ENCODE data around the gene FAM136A. TPM values are rescaled to one million over a fixed set of nuclear protein-coding genes. Genes with fewer than 3 reads are reported as not detected.
A peak's percentile ranks its signal among the peaks of the same experiment; 100 is the strongest.

FAM136A gene
- total RNA-seq, 2 donors from 2014 or later: 15.0 to 20.5 TPM

- TF ChIP-seq CTCF (IDR thresholded peaks at IDR 0.05): peak; percentile 39
- no peak overlapping the region for H3K4me3 ChIP-seq
- no peaks in the 10 kb centered on the region for H3K4me1 ChIP-seq (ENCODE audit: control insufficient read depth in 1 of 2, low read depth in 2 of 2)
- H3K9me3 ChIP-seq: no peaks in the 10 kb centered on the region
- no peaks in the 10 kb centered on the region for H3K36me3 ChIP-seq
- DNase-seq (ENCODE audit: low spot score): no peak
- no peak overlapping the region for H3K27ac ChIP-seq
- H3K27me3 ChIP-seq (replicated peaks; ENCODE audit: insufficient read depth): no peaks in the 10 kb centered on the region
- ATAC-seq (ENCODE audit: insufficient number of reproducible peaks, low FRiP score, low read depth): no peak
Observed at GRCh38 chr2:70340761-70341476, 39.1 kb upstream of the FAM136A start.

GRCh38 chr2:70340075-70340474 lies 38.2 kb upstream of the FAM136A start:
- DNase-seq (ENCODE audit: low spot score): no peak
- no peaks in the 10 kb centered on the region for H3K9me3 ChIP-seq
- no peak for TF ChIP-seq CTCF (IDR thresholded peaks at IDR 0.05)

GRCh38 chr2:70336552-70336951 lies 34.7 kb upstream of the FAM136A start:
- H3K27me3 ChIP-seq (replicated peaks; ENCODE audit: insufficient read depth): no peaks in the 10 kb centered on the region
- no peak for TF ChIP-seq CTCF (IDR thresholded peaks at IDR 0.05)
- H3K36me3 ChIP-seq: no peaks in the 10 kb centered on the region
- H3K27ac ChIP-seq: no peak overlapping the region
- ATAC-seq (ENCODE audit: insufficient number of reproducible peaks, low FRiP score, low read depth): no peak
- H3K4me1 ChIP-seq (ENCODE audit: control insufficient read depth in 1 of 2, low read depth in 2 of 2): no peaks in the 10 kb centered on the region
- DNase-seq (ENCODE audit: low spot score): no peak
- no peak overlapping the region for H3K4me3 ChIP-seq
- no peaks in the 10 kb centered on the region for H3K9me3 ChIP-seq

More at GRCh38 chr2:70340075-70340474, 38.2 kb upstream of the FAM136A start:
- Histone ChIP-seq H3K36me3 (no peaks in the 10 kb centered on the region), H3K27ac (no peak overlapping the region), H3K27me3 (replicated peaks; ENCODE audit: insufficient read depth) (no peaks in the 10 kb centered on the region), H3K4me3 (no peak overlapping the region), H3K4me1 (ENCODE audit: control insufficient read depth in 1 of 2, low read depth in 2 of 2) (no peaks in the 10 kb centered on the region)
- no peak for ATAC-seq (ENCODE audit: insufficient number of reproducible peaks, low FRiP score, low read depth)

- no peaks in the 10 kb centered on the region for H3K9me3 ChIP-seq
- H3K4me1 ChIP-seq (ENCODE audit: control insufficient read depth in 1 of 2, low read depth in 2 of 2): no peaks in the 10 kb centered on the region
- no peak for DNase-seq (ENCODE audit: low spot score)
- no peaks in the 10 kb centered on the region for H3K36me3 ChIP-seq
- no peak for TF ChIP-seq CTCF (IDR thresholded peaks at IDR 0.05)
- ATAC-seq (ENCODE audit: insufficient number of reproducible peaks, low FRiP score, low read depth): no peak
- no peak overlapping the region for H3K4me3 ChIP-seq
- H3K27ac ChIP-seq: no peak overlapping the region
- H3K27me3 ChIP-seq (replicated peaks; ENCODE audit: insufficient read depth): no peaks in the 10 kb centered on the region
Observed at GRCh38 chr2:70331012-70331411, 29.1 kb upstream of the FAM136A start.

GRCh38 chr2:70330476-70330875 lies 28.6 kb upstream of the FAM136A start:
- no peak overlapping the region for H3K4me3 ChIP-seq

More at GRCh38 chr2:70330476-70330875, 28.6 kb upstream of the FAM136A start:
- no peak for TF ChIP-seq CTCF (IDR thresholded peaks at IDR 0.05)
- no peaks in the 10 kb centered on the region for H3K4me1 ChIP-seq (ENCODE audit: control insufficient read depth in 1 of 2, low read depth in 2 of 2)
- no peaks in the 10 kb centered on the region for H3K9me3 ChIP-seq
- no peak overlapping the region for H3K27ac ChIP-seq
- H3K27me3 ChIP-seq (replicated peaks; ENCODE audit: insufficient read depth): no peaks in the 10 kb centered on the region
- DNase-seq (ENCODE audit: low spot score): no peak
- ATAC-seq (ENCODE audit: insufficient number of reproducible peaks, low FRiP score, low read depth): no peak
- no peaks in the 10 kb centered on the region for H3K36me3 ChIP-seq
